AG09319 (cell line): ENCODE measurements around the gene FGFBP3.
A peak's percentile ranks its signal among the peaks of the same experiment; 100 is the strongest.

Source experiments
- DNase-seq: peaks from one replicate; pipeline ENCODE4 v3.0.0-alpha.2; 2010; ENCODE audit warnings: low read depth; ENCODE audit errors: extremely low read depth
- TF ChIP-seq, protein P1 (sequence below): IDR thresholded peaks from 2 replicates; pipeline ENCODE4 v1.5.1; 2011; ENCODE audit warnings: low read depth, mild to moderate bottlenecking, inconsistent platforms, low read length, moderate library complexity

The FGFBP3 gene

DNA sequence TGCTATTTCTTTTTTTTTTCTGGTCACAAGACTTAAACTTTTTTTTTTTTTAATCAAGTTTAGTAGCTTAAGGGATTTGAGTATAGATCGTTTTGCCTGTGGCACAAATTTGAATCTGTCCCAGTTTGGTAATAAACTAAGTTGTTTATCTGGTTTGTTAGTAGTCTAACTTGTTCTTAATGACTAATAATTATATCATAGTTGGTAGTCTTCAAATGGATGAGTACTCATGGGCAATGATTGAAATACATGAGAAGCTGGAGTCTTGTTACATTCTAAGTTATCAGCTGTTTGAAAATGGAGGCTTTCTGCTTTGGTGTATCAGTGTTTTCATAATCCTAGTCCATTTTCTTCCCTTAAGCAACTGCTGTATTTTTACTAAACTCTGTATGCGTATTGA is 26.6 kb upstream of the FGFBP3 start:
- TF ChIP-seq, protein P1, sequence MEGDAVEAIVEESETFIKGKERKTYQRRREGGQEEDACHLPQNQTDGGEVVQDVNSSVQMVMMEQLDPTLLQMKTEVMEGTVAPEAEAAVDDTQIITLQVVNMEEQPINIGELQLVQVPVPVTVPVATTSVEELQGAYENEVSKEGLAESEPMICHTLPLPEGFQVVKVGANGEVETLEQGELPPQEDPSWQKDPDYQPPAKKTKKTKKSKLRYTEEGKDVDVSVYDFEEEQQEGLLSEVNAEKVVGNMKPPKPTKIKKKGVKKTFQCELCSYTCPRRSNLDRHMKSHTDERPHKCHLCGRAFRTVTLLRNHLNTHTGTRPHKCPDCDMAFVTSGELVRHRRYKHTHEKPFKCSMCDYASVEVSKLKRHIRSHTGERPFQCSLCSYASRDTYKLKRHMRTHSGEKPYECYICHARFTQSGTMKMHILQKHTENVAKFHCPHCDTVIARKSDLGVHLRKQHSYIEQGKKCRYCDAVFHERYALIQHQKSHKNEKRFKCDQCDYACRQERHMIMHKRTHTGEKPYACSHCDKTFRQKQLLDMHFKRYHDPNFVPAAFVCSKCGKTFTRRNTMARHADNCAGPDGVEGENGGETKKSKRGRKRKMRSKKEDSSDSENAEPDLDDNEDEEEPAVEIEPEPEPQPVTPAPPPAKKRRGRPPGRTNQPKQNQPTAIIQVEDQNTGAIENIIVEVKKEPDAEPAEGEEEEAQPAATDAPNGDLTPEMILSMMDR, result no peak
- DNase-seq, result no peak

DNA sequence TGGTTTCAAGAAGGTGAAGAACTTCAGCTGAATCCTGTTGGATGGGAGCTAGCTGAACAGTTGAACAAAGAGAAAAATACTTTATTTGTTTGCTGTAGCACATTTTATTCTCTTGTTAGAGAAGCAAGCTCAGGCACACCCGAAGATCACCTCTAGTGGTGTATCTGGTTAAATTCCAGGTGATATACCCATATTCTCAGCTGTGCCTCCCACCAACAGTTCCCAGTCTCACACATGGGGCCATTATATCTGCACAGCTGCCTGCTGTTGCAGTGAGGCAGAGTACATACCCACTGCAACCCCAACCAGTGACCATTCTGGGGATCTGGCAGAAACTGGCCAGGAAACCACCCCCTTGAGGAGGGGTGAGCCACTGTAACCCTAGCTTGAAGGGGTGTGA is 23.5 kb upstream of the FGFBP3 start:
- DNase-seq, result no peak
- TF ChIP-seq, protein P1, result no peak

DNA sequence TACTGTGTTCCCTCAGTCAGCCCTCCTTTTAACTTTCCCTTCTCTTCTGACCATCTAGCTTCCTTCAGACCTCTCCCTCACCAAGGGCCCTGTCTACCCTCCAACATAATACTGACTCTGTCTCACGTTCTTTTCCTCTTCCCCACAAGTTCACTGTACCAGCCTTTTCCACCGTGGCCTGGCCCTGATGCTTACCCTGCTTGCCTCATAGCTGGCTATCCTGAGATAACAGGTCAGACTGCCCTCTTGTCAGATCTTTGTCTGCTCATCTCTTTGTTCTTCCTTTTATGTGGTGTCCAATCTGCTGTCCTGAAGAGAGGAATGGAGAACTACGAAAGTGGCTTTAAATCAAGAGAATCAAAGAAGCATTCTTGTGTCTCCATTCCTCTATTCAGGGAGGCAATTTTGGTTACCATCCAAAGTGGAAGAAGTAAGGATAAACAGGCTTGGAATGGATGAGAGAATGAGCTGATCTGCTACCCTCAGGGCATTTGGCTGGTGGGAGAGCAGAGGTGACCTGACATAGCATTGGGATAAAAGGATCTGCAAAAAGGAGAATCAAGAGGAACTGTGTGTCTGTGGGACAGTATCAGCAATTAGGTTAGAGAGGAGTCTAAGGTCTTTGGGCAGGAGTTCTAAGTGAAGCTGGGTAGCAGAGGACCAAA is 22.4 kb upstream of the FGFBP3 start:
- DNase-seq, result no peak
- TF ChIP-seq, protein P1, result no peak

DNA sequence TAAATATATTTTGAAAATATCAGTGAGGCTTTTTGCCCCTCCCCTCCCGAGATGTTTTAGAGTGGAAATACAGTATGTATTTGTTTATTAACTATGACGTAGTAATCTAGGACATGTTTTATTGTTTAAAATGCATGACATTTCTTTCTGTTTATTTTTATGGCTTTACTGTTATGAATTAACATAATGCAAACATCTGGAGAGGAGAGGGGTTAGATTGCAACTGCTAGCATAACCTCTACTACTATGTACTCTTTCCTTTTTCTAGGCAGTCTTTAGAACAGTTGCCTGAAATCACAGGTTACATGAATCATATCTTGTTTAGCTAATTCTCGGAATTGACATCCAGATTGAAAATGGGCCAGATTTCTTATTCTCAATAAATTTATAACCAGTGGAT is 21.7 kb upstream of the FGFBP3 start:
- TF ChIP-seq, protein P1, result no peak
- no peak for DNase-seq

DNA sequence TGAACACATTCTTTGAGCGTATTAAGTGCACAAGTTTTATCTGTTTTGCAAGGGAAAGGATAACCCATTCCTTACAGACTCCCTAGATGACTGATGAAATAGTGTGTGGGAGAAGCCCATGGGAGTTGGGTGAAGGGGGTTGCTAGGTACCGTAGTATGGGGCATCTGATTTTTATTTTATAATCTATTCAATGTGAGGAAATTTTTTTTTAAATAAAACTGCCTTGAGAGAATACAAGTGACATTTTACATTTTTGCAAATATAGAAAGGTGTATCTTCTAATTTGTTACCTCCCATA is 15.7 kb upstream of the FGFBP3 start:
- no peak for DNase-seq
- TF ChIP-seq, protein P1, result no peak

DNA sequence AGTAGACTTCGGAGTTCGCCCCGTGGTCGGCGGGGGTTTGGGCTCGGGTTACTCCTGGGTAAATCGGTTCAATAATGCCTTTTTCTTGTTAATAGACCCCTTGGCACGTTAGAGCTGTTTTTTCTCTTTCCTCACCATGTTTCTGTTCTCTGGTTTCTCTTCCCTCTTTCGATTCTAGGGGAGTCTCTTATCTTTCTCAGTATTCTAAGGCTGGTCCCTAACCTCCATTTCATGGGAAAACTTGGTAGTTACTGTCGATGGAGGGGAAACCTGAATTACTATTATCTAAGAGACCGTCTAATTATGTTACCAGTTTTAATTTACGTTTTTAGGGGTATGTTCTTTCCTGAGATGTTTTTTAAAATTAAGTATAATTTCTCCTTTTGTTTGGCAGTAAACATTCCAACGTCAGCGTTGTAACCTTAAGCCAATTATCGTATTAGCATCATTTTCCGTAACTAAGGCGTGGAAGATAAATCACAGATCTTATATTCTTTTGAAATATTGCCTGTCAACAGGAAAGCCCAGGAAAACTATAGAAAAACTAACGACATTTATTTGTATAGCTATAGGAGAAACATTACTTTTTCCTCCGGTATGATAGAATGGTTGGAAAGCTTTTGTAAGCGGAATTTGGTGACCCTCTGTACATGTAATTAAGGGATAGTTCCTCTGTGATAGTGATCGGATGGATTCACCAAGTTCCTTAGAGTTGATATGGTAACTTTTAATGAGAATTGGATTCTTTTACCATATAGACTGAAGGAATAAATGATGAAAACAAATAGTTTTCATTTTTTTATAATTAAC is 15.1 kb upstream of the FGFBP3 start:
- DNase-seq, result no peak
- TF ChIP-seq, protein P1, result no peak

DNA sequence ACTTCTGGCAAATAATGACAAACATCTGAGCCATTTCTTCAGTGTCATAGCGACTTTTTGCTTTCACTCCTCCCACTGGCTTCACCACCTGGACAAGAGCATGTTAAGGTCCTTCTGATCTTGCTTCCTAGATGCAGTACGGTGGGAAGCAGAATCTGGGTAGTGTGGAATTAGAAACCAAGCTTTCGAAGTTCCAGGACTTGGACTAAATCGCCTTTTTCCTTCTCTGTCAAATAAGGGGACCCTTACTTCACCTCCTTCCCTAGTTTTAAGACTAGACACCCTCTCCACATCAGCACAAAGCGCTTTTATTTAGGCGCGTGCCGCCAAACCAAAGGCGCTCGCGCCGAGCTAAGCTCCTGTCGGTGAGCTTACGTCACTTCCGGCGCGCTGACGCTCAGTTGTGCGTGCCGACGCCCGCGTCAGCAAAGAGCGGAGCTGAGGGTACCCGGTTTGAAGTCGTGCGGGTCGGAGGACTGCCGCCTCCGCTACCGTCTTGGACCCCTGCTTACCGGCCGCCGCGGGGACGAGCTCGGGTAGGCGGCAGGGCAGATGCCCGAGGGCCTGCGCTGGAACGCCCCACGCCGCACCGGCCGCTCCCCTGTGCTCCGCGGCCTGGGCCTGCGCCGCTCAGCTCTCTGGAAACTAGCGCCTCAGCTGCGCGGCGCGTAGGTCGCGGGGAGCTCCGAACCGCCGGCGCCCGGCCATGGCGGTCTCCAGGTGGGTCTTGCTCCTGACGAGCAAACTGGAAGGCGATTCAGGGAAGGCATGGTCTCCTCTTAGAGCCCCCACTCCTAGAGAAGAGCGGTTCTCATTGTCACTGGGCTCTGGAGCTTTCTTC is 14.3 kb upstream of the FGFBP3 start, which contains the start of gene BTAF1:
BTAF1 (plus strand) TSS at position 400 of the 841 bp plus-strand sequence; CDS start at position 707, 307 bp downstream.
- DNase-seq, result peak; percentile 81
- TF ChIP-seq, protein P1, result no peak
